ENCODE data around the gene CBX8. TPM values are rescaled to one million over a fixed set of nuclear protein-coding genes. Genes with fewer than 3 reads are reported as not detected.

Gene CBX8
- total RNA-seq, 1 donor from 2014 or later, result 4.0 TPM

DNA sequence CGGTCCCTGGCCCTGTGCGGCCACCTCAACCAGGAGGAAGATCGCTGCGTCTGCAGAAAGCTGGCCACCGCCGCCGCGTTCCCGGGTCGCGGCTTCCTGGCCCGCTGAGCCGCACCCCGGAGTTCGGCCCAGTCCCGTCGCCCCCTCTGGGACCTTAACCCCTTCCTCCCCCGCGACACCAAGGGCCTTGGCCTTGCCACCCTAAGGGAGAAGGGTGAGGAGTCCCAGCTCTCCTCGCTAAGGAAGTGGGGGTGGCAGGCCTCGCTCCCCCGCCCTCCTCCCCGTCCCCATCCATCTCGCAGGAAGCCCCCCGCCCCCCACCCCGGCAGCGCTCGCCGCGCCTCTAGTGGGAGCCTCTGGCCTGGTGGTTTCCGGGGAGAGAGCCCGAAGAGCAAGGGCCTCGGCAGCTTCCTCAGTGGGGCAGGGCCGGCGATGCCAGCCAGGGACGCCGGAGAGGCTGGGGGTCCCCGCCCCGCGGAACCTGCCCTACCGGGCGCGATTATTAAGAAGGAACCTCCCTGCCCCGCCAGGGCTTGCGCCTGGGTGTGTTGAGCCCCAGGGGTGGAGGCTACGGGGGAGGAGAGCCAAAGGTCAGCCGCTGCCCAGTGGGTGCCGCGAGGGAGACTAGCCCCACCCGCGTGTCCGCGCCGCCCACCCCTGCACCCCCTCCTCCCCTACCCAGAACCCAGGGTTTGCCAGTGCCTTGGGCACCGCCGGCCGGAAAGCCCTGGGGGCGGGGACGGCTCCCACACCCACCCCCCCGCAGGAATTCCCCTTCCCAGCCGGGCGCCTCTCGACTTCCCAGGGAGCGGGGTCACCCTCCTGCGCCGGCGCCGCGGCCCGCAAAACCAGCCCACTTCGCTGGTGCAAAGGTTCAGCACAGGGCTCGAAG, 35.6 kb upstream of the CBX8 start:
- CTCF ChIA-PET, result no interaction called here
- POLR2A ChIA-PET, result interaction anchor here (0.6 to 1.7 kb wide), 3 partner anchors 10 to 83 kb away, joined by 3 to 7 read pairs (median 3); no protein-coding TSS in a partner anchor
- H3K27ac Mint-ChIP-seq, result no peak overlapping the region
- peaks cover 30% of the 10 kb centered on the region for H3K4me1 Mint-ChIP-seq
- H3K9me3 Mint-ChIP-seq, result no peaks in the 10 kb centered on the region
- no peaks in the 10 kb centered on the region for H3K27me3 Mint-ChIP-seq
- no peak for DNase-seq
- H3K4me3 Mint-ChIP-seq, result no peak overlapping the region
- intact Hi-C loops (cut with micrococcal nuclease), result no loop called here
- ATAC-seq (ENCODE audit: low read depth), result no peak
- TF ChIP-seq, protein P1, sequence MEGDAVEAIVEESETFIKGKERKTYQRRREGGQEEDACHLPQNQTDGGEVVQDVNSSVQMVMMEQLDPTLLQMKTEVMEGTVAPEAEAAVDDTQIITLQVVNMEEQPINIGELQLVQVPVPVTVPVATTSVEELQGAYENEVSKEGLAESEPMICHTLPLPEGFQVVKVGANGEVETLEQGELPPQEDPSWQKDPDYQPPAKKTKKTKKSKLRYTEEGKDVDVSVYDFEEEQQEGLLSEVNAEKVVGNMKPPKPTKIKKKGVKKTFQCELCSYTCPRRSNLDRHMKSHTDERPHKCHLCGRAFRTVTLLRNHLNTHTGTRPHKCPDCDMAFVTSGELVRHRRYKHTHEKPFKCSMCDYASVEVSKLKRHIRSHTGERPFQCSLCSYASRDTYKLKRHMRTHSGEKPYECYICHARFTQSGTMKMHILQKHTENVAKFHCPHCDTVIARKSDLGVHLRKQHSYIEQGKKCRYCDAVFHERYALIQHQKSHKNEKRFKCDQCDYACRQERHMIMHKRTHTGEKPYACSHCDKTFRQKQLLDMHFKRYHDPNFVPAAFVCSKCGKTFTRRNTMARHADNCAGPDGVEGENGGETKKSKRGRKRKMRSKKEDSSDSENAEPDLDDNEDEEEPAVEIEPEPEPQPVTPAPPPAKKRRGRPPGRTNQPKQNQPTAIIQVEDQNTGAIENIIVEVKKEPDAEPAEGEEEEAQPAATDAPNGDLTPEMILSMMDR (IDR thresholded peaks at IDR 0.05), result no peak
- peaks cover 33% of the 10 kb centered on the region for H3K36me3 Mint-ChIP-seq (ENCODE audit: low read depth)

DNA sequence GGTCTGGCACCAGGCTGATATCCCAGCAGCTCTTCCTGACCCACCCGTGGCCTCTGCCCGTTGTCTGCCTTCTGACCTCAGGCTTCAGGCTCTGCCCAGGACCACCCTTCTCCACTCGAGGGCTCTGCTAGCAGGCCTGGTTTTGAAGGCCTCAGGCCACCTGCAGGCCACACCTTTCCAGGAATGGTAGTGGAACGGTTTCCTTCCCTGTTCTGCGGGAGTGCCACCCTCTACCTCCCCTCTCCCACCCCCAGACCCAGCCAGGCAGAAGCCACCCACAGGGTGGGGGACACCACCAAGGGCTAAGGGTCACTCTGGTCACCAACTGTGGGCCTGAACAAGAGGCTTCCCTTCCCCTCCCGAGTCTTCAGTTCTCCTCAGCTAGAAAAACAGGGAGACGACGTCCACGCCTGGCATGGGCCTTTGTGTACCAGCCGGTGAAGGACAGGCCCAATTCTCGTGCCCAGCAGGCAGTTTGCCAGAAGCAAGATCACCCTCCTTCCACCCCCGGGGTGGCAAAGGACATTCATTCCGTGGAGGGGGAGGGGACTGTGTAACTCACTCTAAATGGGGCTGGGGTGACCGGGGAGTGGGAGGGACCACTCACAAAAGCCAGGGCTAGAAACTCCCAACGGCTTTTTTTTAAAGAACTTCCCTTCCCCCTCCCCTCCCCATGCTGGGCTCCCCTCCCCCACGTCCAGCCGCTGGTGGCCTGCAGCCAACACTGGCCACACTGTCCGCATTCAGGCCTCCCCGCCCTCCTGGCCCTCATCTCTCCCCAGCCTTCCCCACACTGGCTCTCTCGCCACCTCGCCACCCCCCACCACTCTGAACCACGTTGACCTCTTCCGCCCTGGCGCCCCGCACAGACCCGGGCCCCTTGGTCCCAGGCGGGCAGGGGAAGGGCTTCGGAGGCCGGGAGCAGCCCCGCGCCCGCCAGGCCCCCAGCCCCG, 34.7 kb upstream of the CBX8 start:
- ChIA-PET CTCF (no interaction called here), POLR2A (interaction anchor here (1.1 to 1.7 kb wide), 2 partner anchors 13 to 19 kb away, joined by 3 read pairs; no protein-coding TSS in a partner anchor)
- Mint-ChIP-seq H3K27ac (no peak overlapping the region), H3K27me3 (peaks cover 3% of the 10 kb centered on the region), H3K9me3 (no peaks in the 10 kb centered on the region), H3K36me3 (ENCODE audit: low read depth) (peaks cover 26% of the 10 kb centered on the region), H3K4me3 (no peak overlapping the region), H3K4me1 (peaks cover 23% of the 10 kb centered on the region)
- intact Hi-C loops (cut with micrococcal nuclease), result no loop called here
- TF ChIP-seq, protein P1 (IDR thresholded peaks at IDR 0.05), result no peak
- ATAC-seq (ENCODE audit: low read depth) (no peak), DNase-seq (no peak)

DNA sequence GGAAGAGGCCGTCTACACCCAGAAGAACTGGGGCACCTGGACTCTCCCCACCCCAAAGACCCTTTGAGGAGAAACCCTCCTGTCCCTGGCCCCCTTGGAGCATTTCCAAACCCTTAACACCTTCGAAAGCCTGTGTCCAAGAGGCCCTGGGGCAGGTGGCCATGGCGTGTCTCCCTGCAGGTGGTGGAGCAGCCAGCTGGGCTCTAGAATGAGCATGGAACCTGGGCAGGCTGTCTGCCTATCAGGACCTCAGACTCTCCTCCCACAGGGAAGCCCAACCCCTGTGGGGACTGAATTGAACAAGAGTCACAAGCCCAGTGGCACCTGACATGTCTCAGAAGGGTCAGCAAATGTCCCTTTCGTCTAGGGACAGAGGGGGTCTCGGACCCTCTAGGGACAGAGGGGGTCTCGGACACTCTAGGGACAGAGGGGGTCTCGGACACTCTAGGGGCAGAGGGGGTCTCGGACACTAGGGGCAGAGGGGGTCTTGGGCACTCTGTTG, 33.9 kb upstream of the CBX8 start:
- no peak overlapping the region for H3K4me3 Mint-ChIP-seq
- intact Hi-C loops (cut with micrococcal nuclease), result no loop called here
- DNase-seq, result no peak
- no peak for ATAC-seq (ENCODE audit: low read depth)
- no peak overlapping the region for H3K27ac Mint-ChIP-seq
- POLR2A ChIA-PET, result interaction anchor here (1.1 to 2.2 kb wide), 2 partner anchors 9 to 13 kb away, joined by 3 to 8 read pairs; partner anchors contain the start of gene CBX4
- H3K9me3 Mint-ChIP-seq, result no peaks in the 10 kb centered on the region
- H3K36me3 Mint-ChIP-seq (ENCODE audit: low read depth), result peaks cover 23% of the 10 kb centered on the region
- peaks cover 26% of the 10 kb centered on the region for H3K4me1 Mint-ChIP-seq
- TF ChIP-seq, protein P1 (IDR thresholded peaks at IDR 0.05), result no peak
- peaks cover 8% of the 10 kb centered on the region for H3K27me3 Mint-ChIP-seq
- CTCF ChIA-PET, result no interaction called here

DNA sequence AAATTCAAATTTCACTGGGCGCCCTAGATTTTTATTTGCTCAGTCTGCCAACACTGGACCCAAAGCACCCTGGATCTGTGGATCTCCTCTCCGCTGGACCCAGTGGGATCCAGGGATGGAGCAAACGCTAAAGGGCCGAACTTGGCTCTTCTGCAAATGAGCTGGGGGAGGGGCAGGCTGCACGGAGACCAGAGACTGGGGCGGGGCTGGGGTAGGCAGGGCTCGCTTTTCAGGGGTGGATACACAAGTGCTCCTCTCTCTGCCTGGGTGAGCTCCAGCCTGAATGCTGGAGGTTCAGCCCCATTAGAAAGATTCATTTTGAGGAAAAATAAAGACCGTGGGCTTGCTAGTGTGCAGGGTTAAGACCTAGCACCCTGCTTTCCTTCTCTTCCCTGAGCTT, 33.4 kb upstream of the CBX8 start:
- H3K36me3 Mint-ChIP-seq (ENCODE audit: low read depth), result peaks cover 20% of the 10 kb centered on the region
- TF ChIP-seq, protein P1 (IDR thresholded peaks at IDR 0.05), result no peak
- H3K27ac Mint-ChIP-seq, result no peak overlapping the region
- DNase-seq, result no peak
- ATAC-seq (ENCODE audit: low read depth), result no peak
- intact Hi-C loops (cut with micrococcal nuclease), result no loop called here
- no peaks in the 10 kb centered on the region for H3K9me3 Mint-ChIP-seq
- peaks cover 23% of the 10 kb centered on the region for H3K4me1 Mint-ChIP-seq
- CTCF ChIA-PET, result no interaction called here
- peaks cover 9% of the 10 kb centered on the region for H3K27me3 Mint-ChIP-seq
- no peak overlapping the region for H3K4me3 Mint-ChIP-seq
- POLR2A ChIA-PET, result interaction anchor here (1.1 to 2.2 kb wide), 2 partner anchors 9 to 12 kb away, joined by 3 to 8 read pairs; partner anchors contain the start of gene CBX4
